ENCODE measurements around the gene WASHC4.
"Not testable (repeated sequence)": the region's sequence is repeated elsewhere in the genome, so short reads cannot be mapped to it uniquely, and the experiment has no call there.

The WASHC4 gene

GRCh38 chr12:105171691-105172436 is 64.3 kb downstream of the WASHC4 start:
- FAIRE-seq (no peak), DNase-seq (ENCODE audit: insufficient read length) (no peak)
- TF ChIP-seq POLR2A (IDR thresholded peaks at IDR 0.05; ENCODE audit: low read depth, low read length) (no peak), TAF1 (IDR thresholded peaks at IDR 0.05; ENCODE audit: borderline replicate concordance, low read depth, low read length) (no peak), POLR2AphosphoS5 (IDR thresholded peaks at IDR 0.05; ENCODE audit: low read depth, low read length) (no peak)

- DNase-seq (ENCODE audit: insufficient read length), result no peak
- no peak for TF ChIP-seq POLR2AphosphoS5 (IDR thresholded peaks at IDR 0.05; ENCODE audit: low read depth, low read length)
- TF ChIP-seq POLR2A (IDR thresholded peaks at IDR 0.05; ENCODE audit: low read depth, low read length), result no peak
- no peak for TF ChIP-seq TAF1 (IDR thresholded peaks at IDR 0.05; ENCODE audit: borderline replicate concordance, low read depth, low read length)
- FAIRE-seq, result no peak
Observed at GRCh38 chr12:105175397-105175990, 68.0 kb downstream of the WASHC4 start.

- DNase-seq (ENCODE audit: insufficient read length) (no peak), FAIRE-seq (no peak)
- no peak for TF ChIP-seq POLR2A (IDR thresholded peaks at IDR 0.05; ENCODE audit: low read depth, low read length)
- TF ChIP-seq TAF1 (IDR thresholded peaks at IDR 0.05; ENCODE audit: borderline replicate concordance, low read depth, low read length), result no peak
- no peak for TF ChIP-seq POLR2AphosphoS5 (IDR thresholded peaks at IDR 0.05; ENCODE audit: low read depth, low read length)
Observed at GRCh38 chr12:105177208-105177607, 69.7 kb downstream of the WASHC4 start.

- FAIRE-seq; DNase-seq (ENCODE audit: insufficient read length): not testable (repeated sequence)
Observed at GRCh38 chr12:105179114-105179513, 71.6 kb downstream of the WASHC4 start.

- FAIRE-seq, result not testable (repeated sequence)
Observed at GRCh38 chr12:105183406-105183805, 75.9 kb downstream of the WASHC4 start.

GRCh38 chr12:105183976-105184375 is 76.4 kb downstream of the WASHC4 start:
- DNase-seq (ENCODE audit: insufficient read length); FAIRE-seq: not testable (repeated sequence)

More at GRCh38 chr12:105183406-105183805, 75.9 kb downstream of the WASHC4 start:
- not testable (repeated sequence) for DNase-seq (ENCODE audit: insufficient read length)

- TF ChIP-seq POLR2A (IDR thresholded peaks at IDR 0.05; ENCODE audit: low read depth, low read length) (no peak), TAF1 (IDR thresholded peaks at IDR 0.05; ENCODE audit: borderline replicate concordance, low read depth, low read length) (no peak), POLR2AphosphoS5 (IDR thresholded peaks at IDR 0.05; ENCODE audit: low read depth, low read length) (no peak)
- DNase-seq (ENCODE audit: insufficient read length), result no peak
- FAIRE-seq, result no peak
Observed at GRCh38 chr12:105189293-105189692, 81.8 kb downstream of the WASHC4 start.

- no peak for FAIRE-seq
- no peak for DNase-seq (ENCODE audit: insufficient read length)
- no peak for TF ChIP-seq TAF1 (IDR thresholded peaks at IDR 0.05; ENCODE audit: borderline replicate concordance, low read depth, low read length)
- TF ChIP-seq POLR2A (IDR thresholded peaks at IDR 0.05; ENCODE audit: low read depth, low read length), result no peak
- no peak for TF ChIP-seq POLR2AphosphoS5 (IDR thresholded peaks at IDR 0.05; ENCODE audit: low read depth, low read length)
Observed at GRCh38 chr12:105190530-105190929, 83.0 kb downstream of the WASHC4 start.

- TF ChIP-seq TAF1 (IDR thresholded peaks at IDR 0.05; ENCODE audit: borderline replicate concordance, low read depth, low read length) (no peak), POLR2A (IDR thresholded peaks at IDR 0.05; ENCODE audit: low read depth, low read length) (no peak), POLR2AphosphoS5 (IDR thresholded peaks at IDR 0.05; ENCODE audit: low read depth, low read length) (no peak)
- FAIRE-seq (no peak), DNase-seq (ENCODE audit: insufficient read length) (no peak)
Observed at GRCh38 chr12:105192624-105193225, 85.2 kb downstream of the WASHC4 start.

- no peak for TF ChIP-seq POLR2AphosphoS5 (IDR thresholded peaks at IDR 0.05; ENCODE audit: low read depth, low read length)
- no peak for TF ChIP-seq TAF1 (IDR thresholded peaks at IDR 0.05; ENCODE audit: borderline replicate concordance, low read depth, low read length)
- no peak for TF ChIP-seq POLR2A (IDR thresholded peaks at IDR 0.05; ENCODE audit: low read depth, low read length)
- no peak for FAIRE-seq
- DNase-seq (ENCODE audit: insufficient read length), result no peak
Observed at GRCh38 chr12:105194947-105195346, 87.4 kb downstream of the WASHC4 start.

GRCh38 chr12:105196090-105196489 is 88.6 kb downstream of the WASHC4 start:
- TF ChIP-seq TAF1 (IDR thresholded peaks at IDR 0.05; ENCODE audit: borderline replicate concordance, low read depth, low read length) (no peak), POLR2AphosphoS5 (IDR thresholded peaks at IDR 0.05; ENCODE audit: low read depth, low read length) (no peak), POLR2A (IDR thresholded peaks at IDR 0.05; ENCODE audit: low read depth, low read length) (no peak)
- no peak for DNase-seq (ENCODE audit: insufficient read length)
- no peak for FAIRE-seq

- TF ChIP-seq POLR2A (IDR thresholded peaks at IDR 0.05; ENCODE audit: low read depth, low read length) (no peak), TAF1 (IDR thresholded peaks at IDR 0.05; ENCODE audit: borderline replicate concordance, low read depth, low read length) (no peak), POLR2AphosphoS5 (IDR thresholded peaks at IDR 0.05; ENCODE audit: low read depth, low read length) (no peak)
- DNase-seq (ENCODE audit: insufficient read length) (no peak), FAIRE-seq (no peak)
Observed at GRCh38 chr12:105198961-105199360, 91.4 kb downstream of the WASHC4 start.
